ENCODE data around the gene SCGB1A1.
A peak's percentile ranks its signal among the peaks of the same experiment; 100 is the strongest.

The SCGB1A1 gene

GRCh38 chr11:62398011-62398994, 20.5 kb upstream of the SCGB1A1 start:
- DNase-seq = no peak

GRCh38 chr11:62399172-62399877, 19.5 kb upstream of the SCGB1A1 start:
- no peak for DNase-seq

DNA sequence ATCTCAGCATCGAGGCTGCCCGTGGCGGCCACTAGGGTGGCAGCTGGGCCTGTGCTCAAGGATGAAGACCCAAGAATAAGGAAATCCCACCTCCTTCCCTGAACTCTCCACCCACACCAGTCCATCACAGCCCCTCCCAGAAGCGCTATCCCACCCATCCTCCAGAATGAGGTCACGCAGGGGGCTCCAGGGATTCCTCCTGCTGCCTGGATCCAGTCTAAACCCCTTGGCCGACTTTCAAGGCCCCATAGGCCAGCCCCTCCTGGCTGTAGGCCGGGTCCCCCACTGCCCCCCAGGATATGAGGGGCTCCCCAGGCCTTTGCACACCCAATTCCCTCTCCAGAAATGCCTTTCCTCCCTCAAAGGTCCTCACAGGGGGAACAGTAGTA, 19.0 kb upstream of the SCGB1A1 start:
- no peak for DNase-seq

- DNase-seq = no peak
These were observed 18.6 kb upstream of the SCGB1A1 start for GRCh38 chr11:62400281-62400680.

DNA sequence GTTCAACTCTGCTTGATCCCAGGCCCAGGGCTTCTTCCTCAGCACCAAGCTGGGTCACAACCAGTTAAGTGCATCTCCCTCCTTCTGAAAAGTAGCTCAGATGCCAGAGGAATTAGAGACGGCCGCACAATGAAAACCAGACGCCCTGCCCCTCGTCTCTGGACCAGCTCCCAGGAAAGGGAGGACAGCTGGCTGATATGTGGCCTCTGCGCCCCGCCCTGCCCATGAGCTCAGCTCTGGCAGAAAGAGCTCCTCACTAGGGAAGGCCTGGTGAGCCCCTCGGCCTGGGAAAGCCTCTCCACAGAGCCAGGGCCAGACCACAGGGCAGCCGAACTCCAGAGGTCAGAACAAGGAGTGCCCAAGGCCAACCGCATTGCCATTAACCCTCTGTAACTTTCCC, 18.1 kb upstream of the SCGB1A1 start:
- no peak for DNase-seq

DNA sequence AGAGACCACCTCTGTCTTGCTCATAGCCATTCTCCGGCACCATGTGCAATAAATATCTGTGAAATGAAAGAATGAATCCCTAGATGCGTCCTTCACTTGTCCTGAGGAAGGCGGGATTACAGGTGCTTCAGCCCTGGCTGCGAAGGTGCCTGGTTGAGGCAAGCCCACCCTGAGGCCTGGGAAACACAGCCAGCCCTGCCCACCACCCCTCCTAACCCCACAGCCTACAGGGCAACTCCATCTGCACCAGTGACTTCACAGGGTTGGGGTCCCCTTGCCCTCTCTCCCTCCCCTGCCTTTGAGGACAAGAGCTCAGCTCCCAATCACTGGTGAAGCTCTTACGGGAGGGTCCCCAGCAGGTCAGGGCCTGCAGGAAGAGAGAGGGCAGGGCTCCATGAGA, 17.5 kb upstream of the SCGB1A1 start:
- no peak for DNase-seq

GRCh38 chr11:62401811-62402210, 17.0 kb upstream of the SCGB1A1 start:
- no peak for DNase-seq

DNA sequence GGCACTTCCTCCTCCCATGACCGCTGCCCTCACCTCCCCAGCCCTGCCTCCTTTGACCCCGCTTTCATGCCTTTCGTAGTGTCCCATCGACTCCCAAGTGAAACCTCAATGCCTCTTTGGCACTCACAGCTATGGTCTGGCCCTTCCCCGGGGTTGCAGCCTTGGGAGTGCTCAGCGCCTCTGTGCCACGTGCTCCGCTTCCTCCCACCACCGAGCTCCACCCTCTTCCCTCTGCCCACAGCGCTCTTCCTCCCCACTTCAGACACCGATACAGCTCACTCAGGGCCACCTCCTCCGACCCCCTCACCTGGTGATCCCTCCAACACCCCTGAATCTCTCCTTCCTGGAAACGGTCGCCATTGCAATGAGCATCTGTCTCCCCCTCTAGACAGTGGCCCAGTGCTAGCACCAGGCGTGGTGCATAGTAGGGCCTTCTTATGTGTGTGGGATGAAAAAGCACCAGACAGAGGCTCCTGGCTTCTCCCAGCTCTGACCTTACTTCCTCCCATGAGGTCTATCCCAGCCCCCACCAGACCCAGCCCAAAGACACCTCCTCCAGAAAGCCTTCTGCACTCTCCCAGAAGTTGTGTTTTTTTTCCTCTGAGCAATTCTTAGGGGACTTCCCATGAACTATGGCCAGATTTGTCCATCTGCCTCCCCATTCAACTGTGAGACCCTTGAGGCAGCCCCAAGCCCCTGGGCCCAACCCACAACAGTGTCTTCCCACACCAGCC, 16.4 kb upstream of the SCGB1A1 start:
- DNase-seq = peak; percentile 57

- no peak for DNase-seq
These were observed 15.7 kb upstream of the SCGB1A1 start for GRCh38 chr11:62402960-62403730.

- no peak for DNase-seq
These were observed 14.4 kb upstream of the SCGB1A1 start for GRCh38 chr11:62404435-62404834.

- DNase-seq = no peak
These were observed 13.9 kb upstream of the SCGB1A1 start for GRCh38 chr11:62404901-62405300.

DNA sequence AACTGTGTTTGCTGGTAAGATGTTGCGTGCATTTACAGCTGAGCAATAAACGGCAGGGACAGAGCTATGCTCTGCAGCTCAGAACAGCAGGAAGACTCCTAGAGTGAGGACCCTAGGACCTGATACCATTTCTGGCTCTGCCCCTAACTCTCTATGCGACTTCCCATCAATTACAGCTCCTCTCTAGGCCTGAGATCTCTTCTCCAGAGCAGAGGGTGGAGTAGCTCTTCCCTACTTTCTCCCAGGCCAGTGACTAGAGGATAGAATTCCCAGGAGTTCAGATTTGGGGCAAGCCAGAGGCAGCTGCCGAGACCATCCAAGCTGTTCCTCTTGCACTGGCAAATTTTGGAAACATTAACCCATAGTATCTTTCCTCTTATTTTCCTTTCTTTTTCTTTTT, 12.8 kb upstream of the SCGB1A1 start:
- no peak for DNase-seq

GRCh38 chr11:62409831-62410230, 9.0 kb upstream of the SCGB1A1 start:
- no peak for DNase-seq

DNA sequence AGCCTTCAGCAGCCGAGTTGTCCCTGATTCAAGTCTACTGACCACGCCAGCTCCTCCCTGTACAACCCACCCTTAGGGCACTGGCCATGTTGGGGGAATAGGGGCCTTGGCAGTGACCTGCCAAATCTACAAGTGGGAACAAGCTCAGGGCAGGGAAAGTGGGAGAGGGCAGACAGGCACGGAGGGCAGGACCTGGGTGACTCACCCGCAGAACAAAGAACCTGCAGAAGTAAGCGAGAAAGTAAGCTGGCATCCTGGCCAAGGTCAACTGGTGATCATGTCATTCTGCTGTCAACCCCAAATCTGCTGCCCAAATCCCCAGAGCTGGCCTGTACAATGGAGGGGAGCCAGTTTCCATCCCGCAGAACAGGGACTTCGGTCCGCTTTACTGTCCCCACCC, 7.9 kb upstream of the SCGB1A1 start:
- no peak for DNase-seq

DNA sequence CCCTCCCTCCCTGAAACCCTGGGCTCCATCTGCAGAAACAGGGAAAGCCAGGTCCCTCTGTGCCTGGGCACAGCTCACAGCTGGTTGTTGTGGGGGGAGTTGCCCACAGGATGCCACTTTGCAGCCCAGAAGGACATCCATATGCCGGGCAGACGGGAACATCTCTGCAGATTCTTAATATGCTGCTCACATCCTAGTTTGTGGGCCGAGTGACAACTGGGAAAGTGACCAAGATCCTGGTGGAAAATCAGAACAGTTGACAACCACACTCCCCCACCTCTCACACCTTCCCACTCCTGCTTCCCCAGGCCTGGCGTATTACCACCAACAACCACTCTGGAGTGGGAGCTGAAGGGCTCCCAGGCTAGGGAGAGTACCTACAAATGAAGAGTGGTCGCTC, 7.3 kb upstream of the SCGB1A1 start:
- no peak for DNase-seq

- no peak for DNase-seq
These were observed 5.7 kb upstream of the SCGB1A1 start for GRCh38 chr11:62413060-62413696.

DNA sequence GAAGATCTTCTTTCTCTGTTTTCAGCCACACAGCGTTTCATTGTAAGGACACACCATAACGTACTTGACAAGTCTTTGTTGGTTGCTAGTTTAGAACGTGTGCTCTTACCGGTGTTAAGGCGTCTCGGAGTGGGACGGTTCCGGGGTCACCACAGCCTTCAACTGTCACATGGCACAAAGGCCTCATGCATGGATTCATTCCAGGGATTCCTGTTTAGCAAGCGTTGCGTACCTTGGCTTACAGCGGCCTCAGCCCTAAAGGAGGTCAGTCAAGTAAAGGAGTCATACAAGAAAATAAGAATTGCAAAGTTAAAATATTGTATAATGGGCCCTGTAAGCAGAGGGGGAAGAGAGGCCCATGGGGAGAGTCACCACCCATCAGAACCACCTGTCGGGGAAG, 2.2 kb upstream of the SCGB1A1 start:
- DNase-seq = no peak

GRCh38 chr11:62418136-62418535, 697 bp upstream of the SCGB1A1 start:
- no peak for DNase-seq

GRCh38 chr11:62419314-62419929, 589 bp downstream of the SCGB1A1 start:
- no peak for DNase-seq

GRCh38 chr11:62419943-62420342, 1.1 kb downstream of the SCGB1A1 start:
- no peak for DNase-seq

GRCh38 chr11:62420882-62421281, 2.0 kb downstream of the SCGB1A1 start:
- no peak for DNase-seq

DNA sequence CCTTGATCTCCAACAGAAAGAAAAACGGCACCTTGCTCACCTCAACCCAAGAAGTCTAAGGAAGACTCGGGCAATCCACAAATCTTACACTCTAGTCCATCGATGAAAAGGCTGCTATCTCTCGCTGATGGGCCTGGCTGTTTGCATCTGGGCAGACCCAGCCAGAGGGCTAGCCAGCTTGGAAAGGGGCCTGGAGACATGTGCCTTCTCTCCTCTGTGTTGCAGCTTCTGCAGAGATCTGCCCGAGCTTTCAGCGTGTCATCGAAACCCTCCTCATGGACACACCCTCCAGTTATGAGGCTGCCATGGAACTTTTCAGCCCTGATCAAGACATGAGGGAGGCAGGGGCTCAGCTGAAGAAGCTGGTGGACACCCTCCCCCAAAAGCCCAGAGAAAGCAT, 3.2 kb downstream of the SCGB1A1 start:
- no peak for DNase-seq

Measured in CD4-positive, alpha-beta T cell treated with Interleukin-4 for 4 hours (primary cell).